Measurements from ENCODE around the gene NOXO1.
"Not testable (repeated sequence)": the region's sequence is repeated elsewhere in the genome, so short reads cannot be mapped to it uniquely, and the experiment has no call there.

NOXO1 gene

GRCh38 chr16:1981398-1981836 is at the start of gene NOXO1:
Gene NOXO1, minus strand, starts transcription at chr16:1981469. Its CDS starts 290 bp downstream, at chr16:1981179.
- DNase-seq: no peak

- DNase-seq: no peak
Observed at GRCh38 chr16:2030036-2030435, 48.8 kb upstream of the NOXO1 start.

- no peak for DNase-seq
Observed at GRCh38 chr16:2029350-2029749, 48.1 kb upstream of the NOXO1 start.

GRCh38 chr16:2028620-2029220 is 47.5 kb upstream of the NOXO1 start:
- no peak for DNase-seq

- DNase-seq: no peak
Observed at GRCh38 chr16:2028146-2028545, 46.9 kb upstream of the NOXO1 start.

GRCh38 chr16:2027024-2028010 is 46.0 kb upstream of the NOXO1 start:
- DNase-seq: no peak

- no peak for DNase-seq
Observed at GRCh38 chr16:2026461-2027023, 45.3 kb upstream of the NOXO1 start, which contains the start of gene NHERF2. Gene NHERF2, plus strand, starts transcription at chr16:2026902. Its CDS starts 104 bp downstream, at chr16:2027006.

- no peak for DNase-seq
Observed at GRCh38 chr16:2025878-2026460, 44.7 kb upstream of the NOXO1 start.

- DNase-seq: no peak
Observed at GRCh38 chr16:2025251-2025650, 44.0 kb upstream of the NOXO1 start.

GRCh38 chr16:2024032-2024420 is 42.8 kb upstream of the NOXO1 start:
- no peak for DNase-seq

GRCh38 chr16:2023092-2024031 is 42.1 kb upstream of the NOXO1 start:
- DNase-seq: no peak

GRCh38 chr16:2022723-2023091 is 41.4 kb upstream of the NOXO1 start:
- no peak for DNase-seq

GRCh38 chr16:2019921-2020831 is 38.9 kb upstream of the NOXO1 start:
- DNase-seq: no peak

- DNase-seq: no peak
Observed at GRCh38 chr16:2019518-2019920, 38.2 kb upstream of the NOXO1 start, which contains the start of gene NPW. Gene NPW, plus strand, starts transcription at chr16:2019785.

- DNase-seq: no peak
Observed at GRCh38 chr16:2016407-2016922, 35.2 kb upstream of the NOXO1 start.

- no peak for DNase-seq
Observed at GRCh38 chr16:2015947-2016208, 34.6 kb upstream of the NOXO1 start.

GRCh38 chr16:2015117-2015946 is 34.1 kb upstream of the NOXO1 start:
- no peak for DNase-seq

- DNase-seq: no peak
Observed at GRCh38 chr16:2013527-2013926, 32.3 kb upstream of the NOXO1 start.

- not testable (repeated sequence) for DNase-seq
Observed at GRCh38 chr16:2011726-2012125, 30.5 kb upstream of the NOXO1 start.
